Activated CD8-positive, alpha-beta memory T cell treated with anti-CD3 and anti-CD28 coated beads for 36 hours (primary cell): ENCODE results near the gene TTC31. TPM values are rescaled to one million over a fixed set of nuclear protein-coding genes. Genes with fewer than 3 reads are reported as not detected.
"Not testable (repeated sequence)": the region's sequence is repeated elsewhere in the genome, so short reads cannot be mapped to it uniquely, and the experiment has no call there.

ENCODE experiments used
- CTCF ChIA-PET: fragments of 350-600 bp; sonication (Branson Sonifier 250); formaldehyde crosslinking; loops from one replicate; lab custom pipeline; 2021; ENCODE audit warnings: antibody characterized with exemption; lab: Charles Lee
- POLR2A ChIA-PET: fragments of 350-600 bp; sonication (Branson Sonifier 250); formaldehyde crosslinking; loops from one replicate; lab custom pipeline; 2021; ENCODE audit warnings: antibody characterized with exemption; lab: Charles Lee
- total RNA-seq, 2 experiments: library from RNA; stranded (reverse); gene quantifications; one replicate each; pipeline ENCODE4 v1.2.3, GENCODE V29; 2021

Gene TTC31
- total RNA-seq: 10 to 100 TPM; 22.9 to 23.5 TPM

GRCh38 chr2:74482801-74483674, at the start of gene TTC31, which contains the start of gene CCDC142:
TSS of gene TTC31 (plus strand) at chr2:74483081. CDS start at chr2:74483096, 15 bp downstream.
TSS of gene CCDC142 (minus strand) at chr2:74482998. CDS start at chr2:74482837, 161 bp downstream.
- ChIA-PET CTCF (interaction anchor here (0.8 to 3.8 kb wide), 21 partner anchors 9 to 233 kb away, joined by 3 to 34 read pairs (median 4); partner anchors contain the start of genes AUP1, DQX1, HTRA2 and INO80B), POLR2A (interaction anchor here (0.8 to 2.9 kb wide), 4 partner anchors 10 to 49 kb away, joined by 3 to 10 read pairs (median 6); partner anchors contain the start of genes INO80B, MOGS and MRPL53)

- ChIA-PET CTCF (no interaction called here), POLR2A (no interaction called here)
These were observed 46.6 kb upstream of the TTC31 start for GRCh38 chr2:74436111-74436805.

- ChIA-PET POLR2A (no interaction called here), CTCF (no interaction called here)
These were observed 45.8 kb upstream of the TTC31 start for GRCh38 chr2:74436848-74437695.

GRCh38 chr2:74438248-74438647, 44.6 kb upstream of the TTC31 start:
- POLR2A ChIA-PET: no interaction called here
- CTCF ChIA-PET: no interaction called here

- ChIA-PET POLR2A (interaction anchor here (0.6 kb wide), 1 partner anchor 149 kb away, joined by 3 read pairs; no protein-coding TSS in a partner anchor), CTCF (interaction anchor here (0.6 to 1.0 kb wide), 2 partner anchors 11 to 104 kb away, joined by 3 read pairs; no protein-coding TSS in a partner anchor)
These were observed 43.5 kb upstream of the TTC31 start for GRCh38 chr2:74439373-74439772.

GRCh38 chr2:74439803-74440377, 43.0 kb upstream of the TTC31 start:
- POLR2A ChIA-PET: interaction anchor here (0.6 kb wide), 1 partner anchor 149 kb away, joined by 3 read pairs; no protein-coding TSS in a partner anchor

GRCh38 chr2:74440378-74441169, 42.3 kb upstream of the TTC31 start:
- CTCF ChIA-PET: interaction anchor here (1.0 kb wide), 1 partner anchor 106 kb away, joined by 3 read pairs; no protein-coding TSS in a partner anchor
- POLR2A ChIA-PET: no interaction called here

More at GRCh38 chr2:74439803-74440377, 43.0 kb upstream of the TTC31 start:
- CTCF ChIA-PET: interaction anchor here (0.6 to 1.0 kb wide), 2 partner anchors 10 to 105 kb away, joined by 3 read pairs; no protein-coding TSS in a partner anchor

- POLR2A ChIA-PET: no interaction called here
- CTCF ChIA-PET: no interaction called here
These were observed 41.7 kb upstream of the TTC31 start for GRCh38 chr2:74441170-74441689.

GRCh38 chr2:74441690-74442482, 41.0 kb upstream of the TTC31 start, which contains the start of gene RTKN:
TSS of gene RTKN (minus strand) at chr2:74441937. CDS start at chr2:74441816, 121 bp downstream.
- ChIA-PET CTCF (no interaction called here), POLR2A (no interaction called here)

GRCh38 chr2:74442483-74443297, 40.2 kb upstream of the TTC31 start:
- CTCF ChIA-PET: not testable (repeated sequence)
- POLR2A ChIA-PET: interaction anchor here (0.5 kb wide), 1 partner anchor 25 kb away, joined by 4 read pairs; no protein-coding TSS in a partner anchor

GRCh38 chr2:74444498-74445318, 38.2 kb upstream of the TTC31 start:
- ChIA-PET CTCF (interaction anchor here (1.2 to 1.4 kb wide), 2 partner anchors 10 to 44 kb away, joined by 3 to 4 read pairs; partner anchors contain the start of gene INO80B), POLR2A (no interaction called here)

GRCh38 chr2:74447230-74447999, 35.5 kb upstream of the TTC31 start:
- ChIA-PET CTCF (no interaction called here), POLR2A (no interaction called here)

- ChIA-PET POLR2A (no interaction called here), CTCF (no interaction called here)
These were observed 34.1 kb upstream of the TTC31 start for GRCh38 chr2:74448771-74449170.
